ENCODE results near the gene FBXL5. TPM values are rescaled to one million over a fixed set of nuclear protein-coding genes. Genes with fewer than 3 reads are reported as not detected.

FBXL5 gene
- total RNA-seq, 1 donor from 2014 or later, result 34.7 TPM

- intact Hi-C loops (cut with micrococcal nuclease), result no loop called here
- H3K4me3 Mint-ChIP-seq, result no peak overlapping the region
- no peak overlapping the region for H3K27ac Mint-ChIP-seq
- no peaks in the 10 kb centered on the region for H3K27me3 Mint-ChIP-seq (ENCODE audit: insufficient read depth)
- DNase-seq (ENCODE audit: low spot score), result no peak
- peaks cover 38% of the 10 kb centered on the region for H3K36me3 Mint-ChIP-seq (ENCODE audit: low read depth)
- H3K4me1 Mint-ChIP-seq (ENCODE audit: low read depth), result peaks cover 11% of the 10 kb centered on the region
- peaks cover 5% of the 10 kb centered on the region for H3K9me3 Mint-ChIP-seq
Observed at GRCh38 chr4:15612136-15612535, 43.0 kb downstream of the FBXL5 start.

- intact Hi-C loops (cut with micrococcal nuclease), result no loop called here
- H3K27me3 Mint-ChIP-seq (ENCODE audit: insufficient read depth), result no peaks in the 10 kb centered on the region
Observed at GRCh38 chr4:15610855-15611254, 44.3 kb downstream of the FBXL5 start.

GRCh38 chr4:15605537-15605936, 49.6 kb downstream of the FBXL5 start:
- intact Hi-C loops (cut with micrococcal nuclease), result no loop called here
- H3K9me3 Mint-ChIP-seq, result no peaks in the 10 kb centered on the region
- DNase-seq (ENCODE audit: low spot score), result no peak
- H3K27me3 Mint-ChIP-seq (ENCODE audit: insufficient read depth), result no peaks in the 10 kb centered on the region
- H3K4me1 Mint-ChIP-seq (ENCODE audit: low read depth), result peaks cover 4% of the 10 kb centered on the region
- H3K27ac Mint-ChIP-seq, result no peak overlapping the region
- H3K4me3 Mint-ChIP-seq, result no peak overlapping the region
- H3K36me3 Mint-ChIP-seq (ENCODE audit: low read depth), result peaks cover 23% of the 10 kb centered on the region

More at GRCh38 chr4:15610855-15611254, 44.3 kb downstream of the FBXL5 start:
- no peak overlapping the region for H3K27ac Mint-ChIP-seq
- no peaks in the 10 kb centered on the region for H3K9me3 Mint-ChIP-seq
- H3K4me3 Mint-ChIP-seq, result no peak overlapping the region
- H3K4me1 Mint-ChIP-seq (ENCODE audit: low read depth), result peaks cover 4% of the 10 kb centered on the region
- DNase-seq (ENCODE audit: low spot score), result no peak
- H3K36me3 Mint-ChIP-seq (ENCODE audit: low read depth), result peaks cover 30% of the 10 kb centered on the region

- H3K4me3 Mint-ChIP-seq, result no peak overlapping the region
- intact Hi-C loops (cut with micrococcal nuclease), result no loop called here
- no peaks in the 10 kb centered on the region for H3K27me3 Mint-ChIP-seq (ENCODE audit: insufficient read depth)
- no peak for DNase-seq (ENCODE audit: low spot score)
- no peak overlapping the region for H3K27ac Mint-ChIP-seq
- peaks cover 12% of the 10 kb centered on the region for H3K36me3 Mint-ChIP-seq (ENCODE audit: low read depth)
- H3K9me3 Mint-ChIP-seq, result no peaks in the 10 kb centered on the region
- H3K4me1 Mint-ChIP-seq (ENCODE audit: low read depth), result no peaks in the 10 kb centered on the region
Observed at GRCh38 chr4:15601862-15602261, 53.3 kb downstream of the FBXL5 start.

GRCh38 chr4:15600176-15600575, 55.0 kb downstream of the FBXL5 start:
- Mint-ChIP-seq H3K4me3 (no peak overlapping the region), H3K27me3 (ENCODE audit: insufficient read depth) (no peaks in the 10 kb centered on the region), H3K9me3 (no peaks in the 10 kb centered on the region), H3K36me3 (ENCODE audit: low read depth) (peaks cover 12% of the 10 kb centered on the region), H3K4me1 (ENCODE audit: low read depth) (no peaks in the 10 kb centered on the region), H3K27ac (no peak overlapping the region)
- intact Hi-C loops (cut with micrococcal nuclease), result no loop called here
- DNase-seq (ENCODE audit: low spot score), result no peak

- no peaks in the 10 kb centered on the region for H3K27me3 Mint-ChIP-seq (ENCODE audit: insufficient read depth)
- no peak overlapping the region for H3K4me3 Mint-ChIP-seq
- H3K36me3 Mint-ChIP-seq (ENCODE audit: low read depth), result peaks cover 6% of the 10 kb centered on the region
- no peaks in the 10 kb centered on the region for H3K4me1 Mint-ChIP-seq (ENCODE audit: low read depth)
- H3K27ac Mint-ChIP-seq, result no peak overlapping the region
- no peak for DNase-seq (ENCODE audit: low spot score)
- intact Hi-C loops (cut with micrococcal nuclease), result no loop called here
- H3K9me3 Mint-ChIP-seq, result no peaks in the 10 kb centered on the region
Observed at GRCh38 chr4:15598644-15599043, 56.5 kb downstream of the FBXL5 start.

GRCh38 chr4:15592799-15593198, 62.4 kb downstream of the FBXL5 start:
- no peaks in the 10 kb centered on the region for H3K9me3 Mint-ChIP-seq
- peaks cover 2% of the 10 kb centered on the region for H3K36me3 Mint-ChIP-seq (ENCODE audit: low read depth)
- H3K27me3 Mint-ChIP-seq (ENCODE audit: insufficient read depth), result no peaks in the 10 kb centered on the region
- no peak overlapping the region for H3K4me3 Mint-ChIP-seq
- H3K4me1 Mint-ChIP-seq (ENCODE audit: low read depth), result no peaks in the 10 kb centered on the region
- no peak for DNase-seq (ENCODE audit: low spot score)
- intact Hi-C loops (cut with micrococcal nuclease), result no loop called here
- no peak overlapping the region for H3K27ac Mint-ChIP-seq

GRCh38 chr4:15587649-15588048, 67.5 kb downstream of the FBXL5 start:
- intact Hi-C loops (cut with micrococcal nuclease), result no loop called here
- Mint-ChIP-seq H3K27me3 (ENCODE audit: insufficient read depth) (no peaks in the 10 kb centered on the region), H3K36me3 (ENCODE audit: low read depth) (no peaks in the 10 kb centered on the region), H3K27ac (no peak overlapping the region), H3K4me3 (no peak overlapping the region), H3K9me3 (no peaks in the 10 kb centered on the region), H3K4me1 (ENCODE audit: low read depth) (no peaks in the 10 kb centered on the region)
- DNase-seq (ENCODE audit: low spot score), result no peak

GRCh38 chr4:15586066-15586465, 69.1 kb downstream of the FBXL5 start:
- H3K4me1 Mint-ChIP-seq (ENCODE audit: low read depth), result no peaks in the 10 kb centered on the region
- H3K36me3 Mint-ChIP-seq (ENCODE audit: low read depth), result no peaks in the 10 kb centered on the region
- no peaks in the 10 kb centered on the region for H3K9me3 Mint-ChIP-seq
- intact Hi-C loops (cut with micrococcal nuclease), result no loop called here
- H3K27ac Mint-ChIP-seq, result no peak overlapping the region
- no peaks in the 10 kb centered on the region for H3K27me3 Mint-ChIP-seq (ENCODE audit: insufficient read depth)
- H3K4me3 Mint-ChIP-seq, result no peak overlapping the region
- DNase-seq (ENCODE audit: low spot score), result no peak

GRCh38 chr4:15585331-15585730, 69.8 kb downstream of the FBXL5 start:
- no peak for DNase-seq (ENCODE audit: low spot score)
- H3K4me1 Mint-ChIP-seq (ENCODE audit: low read depth), result no peaks in the 10 kb centered on the region
- no peak overlapping the region for H3K27ac Mint-ChIP-seq
- no peak overlapping the region for H3K4me3 Mint-ChIP-seq
- H3K9me3 Mint-ChIP-seq, result no peaks in the 10 kb centered on the region
- H3K36me3 Mint-ChIP-seq (ENCODE audit: low read depth), result no peaks in the 10 kb centered on the region
- H3K27me3 Mint-ChIP-seq (ENCODE audit: insufficient read depth), result no peaks in the 10 kb centered on the region
- intact Hi-C loops (cut with micrococcal nuclease), result no loop called here

GRCh38 chr4:15584785-15585184, 70.4 kb downstream of the FBXL5 start:
- Mint-ChIP-seq H3K27ac (no peak overlapping the region), H3K27me3 (ENCODE audit: insufficient read depth) (no peaks in the 10 kb centered on the region), H3K4me3 (no peak overlapping the region), H3K9me3 (no peaks in the 10 kb centered on the region), H3K4me1 (ENCODE audit: low read depth) (no peaks in the 10 kb centered on the region), H3K36me3 (ENCODE audit: low read depth) (no peaks in the 10 kb centered on the region)
- DNase-seq (ENCODE audit: low spot score), result no peak
- intact Hi-C loops (cut with micrococcal nuclease), result no loop called here

- Mint-ChIP-seq H3K27ac (no peak overlapping the region), H3K4me3 (no peak overlapping the region), H3K36me3 (ENCODE audit: low read depth) (no peaks in the 10 kb centered on the region), H3K27me3 (ENCODE audit: insufficient read depth) (no peaks in the 10 kb centered on the region), H3K9me3 (no peaks in the 10 kb centered on the region), H3K4me1 (ENCODE audit: low read depth) (no peaks in the 10 kb centered on the region)
- no peak for DNase-seq (ENCODE audit: low spot score)
- intact Hi-C loops (cut with micrococcal nuclease), result no loop called here
Observed at GRCh38 chr4:15577508-15577907, 77.6 kb downstream of the FBXL5 start.

- no peak overlapping the region for H3K4me3 Mint-ChIP-seq
- no peaks in the 10 kb centered on the region for H3K36me3 Mint-ChIP-seq (ENCODE audit: low read depth)
- H3K4me1 Mint-ChIP-seq (ENCODE audit: low read depth), result no peaks in the 10 kb centered on the region
- no peak for DNase-seq (ENCODE audit: low spot score)
- intact Hi-C loops (cut with micrococcal nuclease), result no loop called here
- H3K27ac Mint-ChIP-seq, result no peak overlapping the region
- no peaks in the 10 kb centered on the region for H3K27me3 Mint-ChIP-seq (ENCODE audit: insufficient read depth)
- no peaks in the 10 kb centered on the region for H3K9me3 Mint-ChIP-seq
Observed at GRCh38 chr4:15575966-15576365, 79.2 kb downstream of the FBXL5 start.

- no peaks in the 10 kb centered on the region for H3K4me1 Mint-ChIP-seq (ENCODE audit: low read depth)
- H3K4me3 Mint-ChIP-seq, result no peak overlapping the region
- no peak for DNase-seq (ENCODE audit: low spot score)
- H3K27ac Mint-ChIP-seq, result no peak overlapping the region
- no peaks in the 10 kb centered on the region for H3K9me3 Mint-ChIP-seq
- H3K36me3 Mint-ChIP-seq (ENCODE audit: low read depth), result peaks cover 2% of the 10 kb centered on the region
- no peaks in the 10 kb centered on the region for H3K27me3 Mint-ChIP-seq (ENCODE audit: insufficient read depth)
- intact Hi-C loops (cut with micrococcal nuclease), result no loop called here
Observed at GRCh38 chr4:15569746-15570145, 85.4 kb downstream of the FBXL5 start.

Measured in activated T-helper 1 cell treated with anti-CD3 and anti-CD28 coated beads, Interleukin-12 subunit alpha, Interleukin-12 subunit beta, Interleukin-2, Interleukin-4 antibody, amounts not matched to agents 30 ng/mL and 10 ng/mL and 1 ng/mL, durations not matched to agents 14 hours and 24 hours and 36 hours (primary cell).